Suprapubic skin (tissue), 4 donors: ENCODE measurements around the gene DDX28. TPM values are rescaled to one million over a fixed set of nuclear protein-coding genes. Genes with fewer than 3 reads are reported as not detected.

Experiments
- DNase-seq, 2 donors: peaks; one replicate each; pipeline ENCODE4 v3.0.0-alpha.2; 2019; ENCODE audit warnings: low spot score in 2 of 2
- H3K27ac ChIP-seq: fragments of 200-600 bp; sonication (generic); one replicate; pipeline ENCODE4 v1.5.1; 2019
- H3K27me3 ChIP-seq: fragments of 200-600 bp; sonication (generic); one replicate; pipeline ENCODE4 v1.5.1; 2019
- H3K36me3 ChIP-seq: fragments of 200-600 bp; sonication (generic); one replicate; pipeline ENCODE4 v1.5.1; 2019
- H3K4me1 ChIP-seq: fragments of 200-600 bp; sonication (generic); one replicate; pipeline ENCODE4 v1.5.1; 2019
- H3K4me3 ChIP-seq: fragments of 200-600 bp; sonication (generic); one replicate; pipeline ENCODE4 v1.5.1; 2019; ENCODE audit warnings: mild to moderate bottlenecking
- H3K9me3 ChIP-seq: fragments of 200-600 bp; sonication (generic); one replicate; pipeline ENCODE4 v1.5.1; 2019
- EP300 ChIP-seq: sonication (generic); formaldehyde crosslinking; IDR thresholded peaks from one replicate; pipeline ENCODE4 v1.6.1; 2017; ENCODE audit warnings: antibody characterized with exemption
- POLR2A ChIP-seq, 2 donors: fragments of 450-650 bp; IDR thresholded peaks; one replicate each; pipeline ENCODE4 v1.6.1; 2017; ENCODE audit warnings: antibody characterized with exemption in 2 of 2, mild to moderate bottlenecking in 2 of 2, moderate library complexity in 2 of 2
- POLR2AphosphoS5 ChIP-seq, 3 donors: sonication (generic); formaldehyde crosslinking; IDR thresholded peaks; one replicate each; pipeline ENCODE4 v1.6.1; 2017; ENCODE audit warnings: antibody characterized with exemption in 3 of 3
- WGBS: methylation state at CpG from one replicate; pipeline ENCODE4 v1.1.5; 2018; 5-methylcytosine and 5-hydroxymethylcytosine counted together
- total RNA-seq, 4 donors: library from RNA; depleted of rRNA; stranded (reverse); fragments of >200 nt; gene quantifications; one replicate each; pipeline ENCODE4 v1.1.0, GENCODE V29; 2016
- TF ChIP-seq, protein P1 (sequence below), 2 donors: fragments of 200-600 bp in 1 of 2; fragments of 450-650 bp in 1 of 2; sonication (generic) in 1 of 2; IDR thresholded peaks; one replicate each; pipeline ENCODE4 v1.5.1; 2016 to 2019; ENCODE audit warnings: antibody characterized with exemption in 2 of 2, mild to moderate bottlenecking in 1 of 2, moderate library complexity in 1 of 2

The DDX28 gene
- total RNA-seq, 4 donors from 2014 or later = 9.0 to 22.5 (median 13.0) TPM

DNA sequence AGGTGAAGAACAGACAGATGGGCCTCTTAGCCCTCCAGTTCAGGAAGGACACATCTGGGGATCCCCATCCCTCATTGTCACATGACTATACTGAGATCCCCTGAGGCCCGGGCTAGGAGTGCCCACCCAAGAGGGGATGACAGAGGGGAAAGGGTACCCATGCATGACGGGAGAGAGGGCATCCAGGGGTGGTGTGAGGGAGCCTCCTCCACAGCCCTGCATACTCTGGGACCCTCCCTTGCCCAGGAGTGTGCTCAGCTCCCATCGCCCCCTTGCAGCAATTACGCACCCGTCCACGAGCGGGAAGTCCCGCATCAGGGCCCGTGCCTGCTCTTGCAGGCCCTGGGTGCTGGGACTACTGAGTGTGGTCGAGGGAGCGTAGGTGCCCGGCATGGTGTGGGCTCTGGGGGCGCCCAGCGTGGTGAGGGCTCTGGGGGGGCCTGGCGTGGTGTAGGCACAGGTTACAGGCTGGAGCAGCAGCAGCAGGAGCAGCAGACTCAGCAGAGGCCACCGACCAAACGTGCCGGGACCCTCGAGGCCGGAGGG is 30.3 kb downstream of the DDX28 start:
- Histone ChIP-seq H3K9me3 (no peaks in the 10 kb centered on the region), H3K4me1 (peaks cover 15% of the 10 kb centered on the region), H3K36me3 (no peaks in the 10 kb centered on the region), H3K27me3 (no peaks in the 10 kb centered on the region), H3K4me3 (peak overlapping the region; percentile 39), H3K27ac (no peak overlapping the region)
- DNase-seq = no peak
- WGBS = 32% methylated on average over 8 of the region's 20 CpGs
- TF ChIP-seq EP300 (no peak), POLR2A (IDR thresholded peaks at IDR 0.05) (no peak), POLR2AphosphoS5 (IDR thresholded peaks at IDR 0.05) (no peak)
- TF ChIP-seq, protein P1, sequence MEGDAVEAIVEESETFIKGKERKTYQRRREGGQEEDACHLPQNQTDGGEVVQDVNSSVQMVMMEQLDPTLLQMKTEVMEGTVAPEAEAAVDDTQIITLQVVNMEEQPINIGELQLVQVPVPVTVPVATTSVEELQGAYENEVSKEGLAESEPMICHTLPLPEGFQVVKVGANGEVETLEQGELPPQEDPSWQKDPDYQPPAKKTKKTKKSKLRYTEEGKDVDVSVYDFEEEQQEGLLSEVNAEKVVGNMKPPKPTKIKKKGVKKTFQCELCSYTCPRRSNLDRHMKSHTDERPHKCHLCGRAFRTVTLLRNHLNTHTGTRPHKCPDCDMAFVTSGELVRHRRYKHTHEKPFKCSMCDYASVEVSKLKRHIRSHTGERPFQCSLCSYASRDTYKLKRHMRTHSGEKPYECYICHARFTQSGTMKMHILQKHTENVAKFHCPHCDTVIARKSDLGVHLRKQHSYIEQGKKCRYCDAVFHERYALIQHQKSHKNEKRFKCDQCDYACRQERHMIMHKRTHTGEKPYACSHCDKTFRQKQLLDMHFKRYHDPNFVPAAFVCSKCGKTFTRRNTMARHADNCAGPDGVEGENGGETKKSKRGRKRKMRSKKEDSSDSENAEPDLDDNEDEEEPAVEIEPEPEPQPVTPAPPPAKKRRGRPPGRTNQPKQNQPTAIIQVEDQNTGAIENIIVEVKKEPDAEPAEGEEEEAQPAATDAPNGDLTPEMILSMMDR (IDR thresholded peaks at IDR 0.05) = no peak

GRCh38 chr16:67990018-67990386 is 33.0 kb downstream of the DDX28 start:
- 87% methylated on average over 6 of the region's 6 CpGs for WGBS
- no peak overlapping the region for H3K4me3 ChIP-seq
- H3K27me3 ChIP-seq = no peaks in the 10 kb centered on the region
- no peaks in the 10 kb centered on the region for H3K9me3 ChIP-seq
- H3K4me1 ChIP-seq = peaks cover 15% of the 10 kb centered on the region
- H3K36me3 ChIP-seq = no peaks in the 10 kb centered on the region
- no peak for DNase-seq
- no peak overlapping the region for H3K27ac ChIP-seq
- TF ChIP-seq POLR2A (IDR thresholded peaks at IDR 0.05) = no peak
- no peak for TF ChIP-seq POLR2AphosphoS5 (IDR thresholded peaks at IDR 0.05)
- TF ChIP-seq, protein P1 (IDR thresholded peaks at IDR 0.05) = no peak
- TF ChIP-seq EP300 = no peak

DNA sequence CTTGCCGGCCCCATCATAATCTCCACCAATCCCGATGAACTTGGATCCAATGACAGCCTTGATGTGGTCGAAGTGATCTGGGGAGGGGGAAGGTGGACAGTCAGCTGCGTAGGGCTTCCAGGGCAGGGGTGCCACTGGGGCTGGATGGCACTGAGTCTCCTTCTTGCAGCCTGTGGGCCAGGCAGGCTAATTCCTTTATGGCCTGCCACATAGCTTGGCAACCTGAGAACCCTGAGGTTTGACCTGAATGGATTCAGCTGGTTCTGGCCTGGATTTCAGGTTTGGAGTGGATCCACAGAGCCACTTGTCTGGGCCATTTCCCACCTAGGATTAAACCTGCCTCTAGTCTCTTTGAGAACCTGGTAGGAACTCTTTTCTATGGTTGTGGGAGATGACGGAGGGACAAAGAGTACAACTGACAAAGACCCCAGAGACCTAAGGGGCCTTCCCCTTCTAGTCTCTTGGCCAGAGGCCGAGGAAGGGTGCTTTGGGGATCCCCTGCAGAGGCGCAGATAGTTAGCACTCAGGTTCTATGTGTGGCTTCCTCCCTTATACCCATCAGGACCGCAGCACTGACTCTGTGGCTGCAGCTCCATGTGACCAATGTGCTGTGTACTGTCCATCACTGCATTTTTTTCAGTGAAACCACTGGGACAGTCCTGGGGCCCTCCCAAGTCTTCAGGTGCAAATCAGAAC is 33.6 kb downstream of the DDX28 start:
- no peaks in the 10 kb centered on the region for H3K36me3 ChIP-seq
- DNase-seq = no peak
- no peaks in the 10 kb centered on the region for H3K9me3 ChIP-seq
- no peak overlapping the region for H3K4me3 ChIP-seq
- no peak for TF ChIP-seq POLR2AphosphoS5 (IDR thresholded peaks at IDR 0.05)
- TF ChIP-seq EP300 = no peak
- no peak for TF ChIP-seq POLR2A (IDR thresholded peaks at IDR 0.05)
- TF ChIP-seq, protein P1 (IDR thresholded peaks at IDR 0.05) = no peak
- no peaks in the 10 kb centered on the region for H3K27me3 ChIP-seq
- no peak overlapping the region for H3K27ac ChIP-seq
- 91% methylated on average over 7 of the region's 8 CpGs for WGBS
- peaks cover 15% of the 10 kb centered on the region for H3K4me1 ChIP-seq

- no peak for DNase-seq
- H3K4me1 ChIP-seq = peaks cover 11% of the 10 kb centered on the region
- no peaks in the 10 kb centered on the region for H3K9me3 ChIP-seq
- H3K27ac ChIP-seq = no peak overlapping the region
- H3K27me3 ChIP-seq = no peaks in the 10 kb centered on the region
- 72% methylated on average over 3 of the region's 3 CpGs for WGBS
- H3K36me3 ChIP-seq = no peaks in the 10 kb centered on the region
- TF ChIP-seq, protein P1 (IDR thresholded peaks at IDR 0.05) = no peak
- H3K4me3 ChIP-seq = no peak overlapping the region
Observed at GRCh38 chr16:67988675-67989074, 34.4 kb downstream of the DDX28 start.

GRCh38 chr16:67987460-67988160 is 35.4 kb downstream of the DDX28 start:
- Histone ChIP-seq H3K36me3 (no peaks in the 10 kb centered on the region), H3K9me3 (no peaks in the 10 kb centered on the region), H3K4me3 (no peak overlapping the region), H3K27ac (no peak overlapping the region), H3K4me1 (no peaks in the 10 kb centered on the region), H3K27me3 (no peaks in the 10 kb centered on the region)
- no peak for TF ChIP-seq POLR2AphosphoS5 (IDR thresholded peaks at IDR 0.05)
- TF ChIP-seq POLR2A (IDR thresholded peaks at IDR 0.05) = no peak
- no peak for TF ChIP-seq EP300
- TF ChIP-seq, protein P1 (IDR thresholded peaks at IDR 0.05) = no peak
- no peak for DNase-seq
- 68% methylated on average over 11 of the region's 11 CpGs for WGBS
